Measurements from ENCODE around the gene ECM2. TPM values are rescaled to one million over a fixed set of nuclear protein-coding genes. Genes with fewer than 3 reads are reported as not detected.
"Not testable (repeated sequence)": the region's sequence is repeated elsewhere in the genome, so short reads cannot be mapped to it uniquely, and the experiment has no call there.

ECM2 gene
- 62.0 TPM for total RNA-seq

DNA sequence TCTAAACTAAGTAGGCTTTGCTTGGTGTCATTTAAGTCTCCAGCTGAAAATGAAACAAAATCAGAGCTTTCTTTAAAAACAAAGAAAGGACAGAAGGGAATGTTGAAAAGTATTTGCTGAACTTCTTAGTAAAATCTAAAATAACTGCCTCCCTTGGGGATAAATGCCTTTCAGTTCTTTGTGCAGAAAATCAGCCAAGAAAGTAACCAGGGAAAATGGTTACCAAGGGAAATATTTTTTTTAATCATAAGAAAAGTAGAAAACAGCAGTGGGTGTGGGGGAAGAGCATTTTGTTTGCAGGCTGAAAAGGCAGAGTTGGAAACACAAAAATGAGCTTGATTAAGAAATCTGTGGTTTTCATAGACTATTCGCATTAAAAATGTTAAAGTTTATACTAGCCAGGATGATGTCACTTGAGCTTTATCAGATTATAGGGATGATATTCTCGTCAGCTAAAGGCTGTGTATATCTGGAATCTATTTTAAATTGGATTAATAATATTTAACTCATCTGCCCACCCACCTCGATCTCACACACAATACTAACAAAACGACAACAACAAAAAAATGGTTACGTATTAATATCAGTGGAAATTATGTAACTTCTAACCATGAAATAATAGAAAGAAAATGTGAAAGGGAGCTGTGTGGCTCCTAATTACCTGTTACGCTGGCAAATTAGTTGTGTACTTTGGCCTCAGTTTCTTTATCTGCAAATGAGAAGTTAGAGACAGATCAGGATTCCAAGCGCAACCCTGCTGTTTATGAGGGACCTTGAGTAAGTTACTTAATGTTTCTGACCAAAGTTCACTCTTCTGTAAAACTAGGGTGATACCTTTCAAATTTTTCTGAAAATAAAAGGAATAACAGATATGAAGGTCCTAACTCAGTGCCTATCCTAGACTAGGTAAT, at the start of gene ECM2:
ECM2 (minus strand) TSS at position 51 of the 911 bp plus-strand sequence. CDS start 13,124 bp downstream, outside the sequence.
- intact Hi-C loops (cut with DNase I) = no loop called here
- DNase-seq (ENCODE audit: low spot score) (no peak), ATAC-seq (peak; percentile 89)

DNA sequence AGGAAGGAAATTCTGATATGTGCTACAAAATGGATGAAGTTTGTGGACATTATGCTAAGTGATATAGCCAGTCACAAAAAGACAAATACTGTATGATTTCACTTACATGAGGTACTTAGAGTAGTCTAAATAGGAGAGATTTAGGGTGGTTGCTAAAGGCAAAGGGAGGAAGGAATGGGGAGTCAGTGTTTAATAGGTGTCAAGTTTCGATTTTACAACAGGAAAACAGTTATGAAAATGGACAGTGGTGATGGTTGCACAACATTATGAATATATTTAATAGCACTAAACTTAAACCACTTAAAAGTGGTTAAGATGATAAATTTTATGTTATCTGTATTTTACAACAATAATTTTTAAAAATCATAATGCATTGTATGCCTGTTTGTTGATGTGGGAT, 40.4 kb upstream of the ECM2 start:
- intact Hi-C loops (cut with DNase I) = no loop called here
- DNase-seq (ENCODE audit: low spot score) (no peak), ATAC-seq (no peak)

DNA sequence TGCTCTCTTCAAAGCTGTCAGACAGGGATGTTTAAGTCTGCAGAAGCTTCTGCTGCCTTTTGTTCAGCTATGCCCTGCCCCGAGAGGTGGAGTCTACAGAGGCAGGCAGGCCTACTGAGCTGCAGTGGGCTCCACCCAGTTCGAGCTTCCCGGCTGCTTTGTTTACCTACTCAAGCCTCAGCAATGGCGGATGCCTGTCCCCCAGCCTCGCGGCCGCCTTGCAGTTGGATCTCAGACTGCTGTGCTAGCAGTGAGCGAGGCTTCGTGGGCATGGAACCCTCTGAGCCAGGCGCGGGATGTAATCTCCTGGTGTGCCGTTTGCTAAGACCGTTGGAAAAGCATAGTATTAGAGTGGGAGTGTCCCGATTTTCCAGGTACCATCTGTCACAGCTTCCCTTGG, 37.8 kb upstream of the ECM2 start:
- intact Hi-C loops (cut with DNase I); DNase-seq (ENCODE audit: low spot score); ATAC-seq: not testable (repeated sequence)

DNA sequence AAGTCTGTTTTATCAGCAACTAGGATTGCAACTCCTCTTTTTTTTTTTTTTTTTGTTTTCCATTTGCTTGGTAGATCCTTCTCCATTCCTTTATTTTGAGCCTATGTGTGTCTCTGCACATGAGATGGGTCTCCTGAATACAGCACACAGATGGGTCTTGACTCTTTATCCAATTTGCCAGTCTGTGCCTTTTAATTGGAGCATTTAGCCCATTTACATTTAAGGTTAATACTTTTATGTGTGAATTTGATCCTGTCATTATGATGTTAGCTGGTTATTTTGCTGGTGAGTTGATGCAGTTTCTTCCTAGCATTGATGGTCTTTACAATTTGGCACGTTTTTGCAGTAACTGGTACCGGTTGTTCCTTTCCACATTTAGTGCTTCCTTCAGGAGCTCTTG, 36.1 kb upstream of the ECM2 start:
- intact Hi-C loops (cut with DNase I); ATAC-seq; DNase-seq (ENCODE audit: low spot score): not testable (repeated sequence)

DNA sequence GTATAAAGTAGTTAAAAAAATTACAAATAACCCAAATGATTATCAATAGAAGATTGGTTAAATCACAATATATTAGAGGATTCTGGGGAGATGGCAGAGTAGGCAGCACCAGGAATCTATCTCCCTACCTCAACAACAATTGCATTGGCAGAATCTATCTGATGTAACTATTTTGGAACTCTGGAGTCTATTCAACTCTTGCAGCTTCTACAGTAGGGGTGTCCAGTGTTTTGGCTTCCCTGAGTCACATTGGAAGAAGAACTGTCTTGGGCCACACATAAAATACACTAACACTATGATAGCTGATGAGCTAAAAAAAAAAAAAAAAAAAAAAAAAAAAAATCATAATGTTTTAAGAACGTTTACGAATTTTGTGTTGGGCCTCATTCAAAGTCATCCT, 29.2 kb upstream of the ECM2 start:
- DNase-seq (ENCODE audit: low spot score) = no peak
- intact Hi-C loops (cut with DNase I) = no loop called here
- ATAC-seq = peak; percentile 75

DNA sequence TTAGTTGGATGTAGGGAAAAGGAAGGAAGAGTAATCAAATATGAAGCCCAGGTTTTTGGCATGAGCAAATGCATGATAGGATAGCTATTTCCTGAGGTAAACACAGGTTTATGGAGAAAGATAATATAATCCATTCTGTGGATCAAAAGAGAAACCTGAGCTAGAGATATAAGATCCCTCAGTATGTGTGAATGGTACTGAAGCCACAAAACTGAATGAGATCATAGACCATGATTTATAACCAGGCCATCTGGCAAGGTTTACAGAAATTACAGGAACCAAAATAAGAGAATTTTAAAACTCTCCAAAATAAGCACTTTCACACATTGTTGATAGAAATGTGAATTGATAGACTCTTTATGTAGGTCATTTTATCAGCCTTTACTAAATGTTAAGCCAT, 28.7 kb upstream of the ECM2 start:
- intact Hi-C loops (cut with DNase I) = no loop called here
- ATAC-seq (peak; percentile 55), DNase-seq (ENCODE audit: low spot score) (no peak)

DNA sequence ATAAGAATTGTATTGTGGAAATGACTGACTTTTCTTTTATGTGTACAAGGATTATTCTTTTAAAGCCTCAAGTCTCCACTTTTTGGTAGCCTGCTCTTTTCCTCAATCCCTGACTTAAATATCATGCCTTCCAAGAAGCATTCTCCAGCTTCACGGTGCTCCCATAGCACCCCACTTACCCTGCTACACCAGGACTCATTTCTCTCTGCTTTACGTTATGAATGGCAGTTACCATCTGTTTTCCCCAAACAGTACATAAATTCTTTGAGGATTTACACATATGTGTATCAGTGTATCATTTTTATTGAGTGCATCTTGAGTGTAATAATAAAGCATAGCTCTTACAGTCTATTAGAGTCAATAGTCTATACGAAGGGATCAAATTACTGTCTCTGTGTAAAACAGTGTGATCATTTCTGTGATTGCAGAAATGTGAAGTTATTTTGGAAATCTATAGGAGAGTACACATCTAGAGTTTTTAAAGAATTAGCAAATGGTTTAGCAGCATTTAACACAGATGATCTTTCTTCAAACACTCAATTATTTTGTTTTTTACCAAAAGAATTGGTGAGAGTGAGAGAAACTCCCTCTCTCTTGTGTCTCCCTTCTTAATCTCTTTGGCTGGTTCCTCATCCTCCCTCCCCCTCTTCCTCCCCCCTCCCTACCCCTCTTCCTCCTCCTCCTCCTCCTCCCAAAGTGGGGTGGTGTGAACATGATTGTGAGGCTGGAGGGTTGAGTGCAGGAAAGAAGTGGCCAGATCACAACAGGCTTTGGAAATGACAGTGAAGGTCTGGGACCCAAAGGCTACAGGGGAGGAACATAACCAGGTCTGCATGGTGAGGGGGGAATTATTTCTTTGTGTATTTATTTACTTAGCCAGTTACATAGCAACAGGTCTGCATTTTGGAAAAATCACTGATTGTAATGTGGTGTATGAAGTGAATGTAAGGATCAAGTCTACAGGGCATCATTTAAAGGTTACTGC, 27.6 kb upstream of the ECM2 start:
- intact Hi-C loops (cut with DNase I) = no loop called here
- ATAC-seq (no peak), DNase-seq (ENCODE audit: low spot score) (no peak)

DNA sequence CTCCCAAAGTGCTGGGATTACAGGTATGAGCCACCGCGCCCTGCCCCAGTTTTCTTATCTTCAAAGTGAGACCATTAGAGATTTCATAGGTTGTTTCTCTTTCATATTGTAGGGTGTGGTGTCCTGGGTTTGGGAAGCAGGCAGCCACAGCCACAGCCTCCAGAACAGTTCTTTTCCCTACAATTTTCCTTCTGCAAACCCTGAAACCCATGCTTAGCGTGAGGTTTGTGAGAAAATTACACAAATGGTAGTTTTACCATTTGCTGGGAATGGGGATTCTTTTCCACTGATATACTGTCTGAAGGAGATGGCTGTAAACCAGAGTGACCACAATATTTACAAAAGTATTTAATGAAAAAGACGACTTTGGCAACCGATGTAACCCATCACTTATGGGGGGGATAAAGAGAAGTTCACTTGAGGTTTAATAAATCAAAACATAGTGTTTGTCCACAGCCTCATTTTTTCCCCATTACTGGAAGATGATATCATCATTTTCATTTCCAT, 26.7 kb upstream of the ECM2 start:
- intact Hi-C loops (cut with DNase I) = no loop called here
- no peak for DNase-seq (ENCODE audit: low spot score)
- ATAC-seq = no peak

DNA sequence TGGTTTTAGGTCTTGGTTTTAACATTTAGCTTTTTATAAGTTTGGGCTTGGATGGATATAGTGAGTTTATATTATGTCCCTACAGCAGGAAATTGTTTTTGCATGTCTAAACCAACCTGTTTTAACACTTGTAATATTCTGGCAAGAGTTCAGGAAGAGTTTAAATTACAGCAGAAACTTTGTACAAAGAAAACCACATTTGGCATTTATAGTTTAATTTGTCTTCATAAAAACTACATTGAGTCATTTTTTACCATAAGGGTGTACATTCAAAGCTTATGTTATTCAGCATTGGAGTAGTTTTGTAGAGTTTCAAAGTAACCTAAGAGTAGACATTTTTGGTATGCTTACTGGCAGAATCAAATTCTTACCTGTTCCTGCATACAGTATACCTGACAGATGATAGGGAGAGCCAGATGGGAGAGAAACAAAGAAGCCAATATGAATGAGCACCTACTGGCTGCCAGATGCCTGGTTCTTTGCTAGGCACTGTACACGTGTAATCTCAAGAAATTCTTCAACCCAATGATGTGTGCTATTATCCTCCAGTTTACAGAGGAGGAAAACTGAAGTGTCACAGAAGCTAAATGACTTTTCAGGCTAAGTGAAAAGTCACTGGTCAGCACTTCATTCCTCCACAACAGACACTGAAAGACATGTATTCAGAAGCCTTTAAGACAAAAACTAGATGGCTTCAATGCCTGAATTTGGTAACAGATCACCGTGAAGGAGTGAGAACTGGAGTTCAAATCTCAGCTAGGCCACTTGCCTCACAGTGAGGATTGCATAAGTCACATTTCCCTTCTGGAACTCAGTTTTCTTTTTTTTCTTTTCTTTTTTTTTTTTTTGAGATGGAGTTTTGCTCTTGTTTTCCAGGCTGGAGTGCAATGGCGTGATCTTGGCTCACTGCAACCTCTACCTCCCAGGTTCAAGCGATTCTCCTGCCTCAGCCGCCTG, 25.9 kb upstream of the ECM2 start:
- intact Hi-C loops (cut with DNase I) = no loop called here
- no peak for DNase-seq (ENCODE audit: low spot score)
- no peak for ATAC-seq

DNA sequence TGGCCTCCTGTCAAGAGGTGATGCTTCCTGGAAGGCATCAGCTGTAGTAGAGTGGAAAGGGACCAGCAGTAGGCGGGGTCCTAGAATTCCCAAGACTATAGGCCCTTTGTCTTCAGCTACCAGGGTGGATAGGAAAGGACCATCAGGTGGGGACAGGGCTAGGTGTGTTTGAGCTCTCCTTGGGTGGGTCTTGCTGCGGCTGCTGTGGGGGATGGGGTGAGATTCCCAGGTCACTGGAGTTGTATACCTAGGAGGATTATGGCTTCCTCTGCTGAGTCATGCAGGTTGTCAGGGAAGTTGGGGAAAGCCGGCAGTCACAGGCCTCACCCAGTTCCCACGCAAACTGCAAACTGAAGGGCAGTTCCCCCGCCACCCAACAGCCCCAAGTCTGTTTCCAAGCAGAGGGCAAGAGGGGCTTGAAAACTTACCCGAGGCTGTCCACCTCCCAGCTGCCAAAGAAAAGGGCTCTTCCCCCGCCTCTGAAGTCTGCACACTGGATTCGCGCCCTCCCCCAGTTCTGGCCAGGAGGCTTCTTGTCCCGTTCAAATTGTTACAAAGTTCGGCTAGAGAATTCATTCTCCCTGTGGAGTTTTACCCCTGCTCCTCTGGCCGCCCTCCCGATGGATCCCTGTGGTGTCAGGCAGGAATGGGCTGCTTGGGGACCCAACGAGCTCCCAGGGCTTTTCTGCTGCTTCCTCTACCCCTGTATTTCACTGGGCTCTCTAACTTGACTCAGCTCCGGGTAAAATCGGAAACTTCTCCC, 23.0 kb upstream of the ECM2 start:
- intact Hi-C loops (cut with DNase I) = no loop called here
- no peak for ATAC-seq
- no peak for DNase-seq (ENCODE audit: low spot score)

DNA sequence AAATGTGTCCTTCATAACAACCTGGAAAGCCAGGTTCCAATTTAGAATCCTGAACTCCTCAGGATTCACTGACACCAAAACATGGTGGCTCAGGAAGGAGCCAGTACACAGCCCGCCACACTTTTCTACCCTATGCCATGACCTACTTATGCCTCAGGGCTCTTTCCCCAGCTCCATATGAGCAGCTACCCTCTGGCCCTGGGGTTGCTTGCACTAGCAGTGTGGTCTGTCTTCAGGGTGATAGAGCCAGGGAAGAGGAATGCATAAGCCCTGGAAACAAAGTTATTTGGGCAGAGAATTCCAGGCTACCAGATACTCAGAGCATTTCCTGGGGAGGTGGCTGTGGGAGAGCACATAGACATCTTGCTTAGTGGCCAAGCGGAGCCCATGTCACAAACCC, 15.0 kb upstream of the ECM2 start:
- intact Hi-C loops (cut with DNase I) = no loop called here
- no peak for DNase-seq (ENCODE audit: low spot score)
- ATAC-seq = no peak

DNA sequence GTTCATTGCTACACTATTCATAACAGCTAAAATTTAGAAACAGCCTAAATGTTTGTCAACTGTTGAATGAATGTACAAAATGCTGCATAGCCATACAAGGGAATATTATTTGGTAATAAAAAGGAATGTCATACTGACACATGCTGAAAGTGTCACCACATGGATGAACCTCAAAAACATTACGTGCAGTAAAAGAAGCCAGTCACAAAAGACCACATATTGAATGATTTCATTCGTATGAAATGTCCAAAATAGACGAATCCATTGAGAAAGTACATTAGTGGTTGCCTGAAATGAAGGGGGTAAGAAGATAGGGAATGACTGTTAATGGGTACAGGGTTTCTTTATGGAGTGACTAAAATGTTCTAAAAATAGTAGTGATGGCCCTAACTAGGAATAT, 11.6 kb upstream of the ECM2 start:
- no peak for ATAC-seq
- intact Hi-C loops (cut with DNase I) = no loop called here
- DNase-seq (ENCODE audit: low spot score) = no peak

DNA sequence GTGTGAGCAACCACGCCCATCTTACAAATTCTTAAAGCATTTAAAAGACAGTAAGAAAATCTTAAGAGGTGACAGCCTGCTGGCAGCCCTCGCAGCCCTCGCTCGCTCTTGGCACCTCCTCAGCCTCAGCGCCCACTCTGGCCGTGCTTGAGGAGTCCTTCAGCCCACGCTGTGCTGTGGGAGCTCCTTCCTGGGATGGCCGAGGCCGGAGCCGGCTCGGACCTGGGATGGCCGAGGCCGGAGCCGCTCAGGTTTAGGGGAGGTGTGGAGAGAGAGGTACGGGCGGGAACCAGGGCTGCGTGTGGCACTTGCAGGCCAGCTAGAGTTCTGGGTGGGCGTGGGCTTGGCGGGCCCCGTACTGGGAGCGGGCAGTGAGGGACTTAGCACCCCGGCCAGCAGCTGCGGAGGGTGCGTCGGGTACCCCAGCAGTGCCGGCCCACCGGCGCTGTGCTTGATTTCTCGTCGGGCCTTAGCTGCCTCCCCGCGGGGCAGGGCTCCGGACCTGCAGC, 9.3 kb upstream of the ECM2 start:
- DNase-seq (ENCODE audit: low spot score) = no peak

DNA sequence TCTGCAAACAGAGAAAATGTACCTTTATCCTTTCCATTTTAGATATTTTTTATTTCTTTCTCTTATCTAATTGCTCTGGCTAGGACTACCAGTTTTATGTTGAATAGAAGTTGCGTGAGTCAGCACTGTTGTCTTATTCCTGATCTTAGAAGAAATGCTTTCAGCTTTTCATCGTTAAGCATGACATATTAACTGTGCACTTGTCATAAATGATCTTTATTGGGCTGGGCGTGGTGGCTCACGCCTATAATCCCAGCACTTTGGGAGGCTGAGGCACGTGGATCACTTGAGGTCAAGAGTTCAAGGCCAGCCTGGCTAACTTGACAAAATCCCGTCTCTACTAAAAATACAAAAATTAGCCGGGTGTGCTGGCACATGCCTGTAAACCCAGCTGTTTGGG, 8.2 kb upstream of the ECM2 start:
- intact Hi-C loops (cut with DNase I) = no loop called here

More for the DNA sequence above, 9.3 kb upstream of the ECM2 start:
- intact Hi-C loops (cut with DNase I) = no loop called here
- no peak for ATAC-seq

DNA sequence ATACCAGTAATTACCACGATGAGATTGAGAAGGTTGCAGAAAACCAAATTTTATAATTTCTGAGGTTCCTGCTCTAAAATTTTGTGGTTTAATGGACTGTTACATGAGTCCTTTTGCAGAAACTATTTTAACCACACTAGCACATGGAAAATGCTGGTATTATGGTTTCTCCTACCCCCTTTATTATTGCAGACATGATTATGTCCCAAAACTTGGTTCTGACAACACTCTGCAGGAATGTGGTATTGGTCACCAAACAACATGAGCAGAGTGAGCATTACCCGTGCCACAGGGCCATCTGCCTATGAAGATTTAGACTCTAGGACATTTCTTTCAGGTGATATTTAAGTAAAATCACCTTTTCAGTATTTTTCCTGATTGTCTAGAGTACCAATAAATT, 2.8 kb upstream of the ECM2 start:
- ATAC-seq (no peak), DNase-seq (ENCODE audit: low spot score) (no peak)
- intact Hi-C loops (cut with DNase I) = no loop called here

More for the DNA sequence above, 8.2 kb upstream of the ECM2 start:
- DNase-seq (ENCODE audit: low spot score) (no peak), ATAC-seq (no peak)

DNA sequence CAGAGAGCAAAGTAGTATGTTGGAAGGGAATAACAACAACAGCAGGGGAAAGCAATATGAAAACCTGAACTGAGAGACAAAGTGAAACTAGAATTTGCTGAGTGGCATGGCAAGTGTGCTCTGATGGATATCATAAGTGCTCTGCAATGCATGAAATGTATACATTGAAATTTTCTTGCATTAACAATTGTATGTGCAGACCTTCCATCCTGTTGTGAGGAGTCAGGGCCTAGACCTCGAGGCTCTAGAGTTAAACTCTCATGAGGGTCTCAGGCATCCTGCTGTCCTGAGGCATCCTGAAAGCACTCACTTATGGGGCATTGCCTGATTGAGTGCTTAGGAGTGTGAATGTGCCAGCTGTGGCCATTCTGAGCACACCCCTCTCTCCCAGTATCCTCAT, 1.1 kb downstream of the ECM2 start:
- ATAC-seq = peak; percentile 45
- intact Hi-C loops (cut with DNase I) = no loop called here
- no peak for DNase-seq (ENCODE audit: low spot score)

DNA sequence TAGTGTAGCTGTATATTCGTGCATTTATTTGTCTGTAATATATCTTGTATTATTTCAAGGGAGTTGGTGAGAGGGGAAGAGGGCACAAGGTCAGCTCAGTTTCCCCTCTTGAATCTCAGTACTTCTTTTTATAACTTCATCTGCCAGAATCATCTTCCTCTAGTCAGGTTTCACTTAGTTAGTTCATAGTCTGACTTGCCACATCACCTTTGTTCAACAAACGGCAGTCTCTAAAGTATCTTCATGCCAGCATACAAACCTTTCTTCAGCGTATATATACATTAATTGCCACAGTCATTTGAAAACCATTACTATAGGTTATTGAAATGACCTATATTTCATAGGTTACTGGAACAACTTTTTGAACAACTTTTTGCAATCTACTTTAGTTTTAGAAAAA, 1.6 kb downstream of the ECM2 start:
- intact Hi-C loops (cut with DNase I) = no loop called here
- no peak for DNase-seq (ENCODE audit: low spot score)
- ATAC-seq = no peak

DNA sequence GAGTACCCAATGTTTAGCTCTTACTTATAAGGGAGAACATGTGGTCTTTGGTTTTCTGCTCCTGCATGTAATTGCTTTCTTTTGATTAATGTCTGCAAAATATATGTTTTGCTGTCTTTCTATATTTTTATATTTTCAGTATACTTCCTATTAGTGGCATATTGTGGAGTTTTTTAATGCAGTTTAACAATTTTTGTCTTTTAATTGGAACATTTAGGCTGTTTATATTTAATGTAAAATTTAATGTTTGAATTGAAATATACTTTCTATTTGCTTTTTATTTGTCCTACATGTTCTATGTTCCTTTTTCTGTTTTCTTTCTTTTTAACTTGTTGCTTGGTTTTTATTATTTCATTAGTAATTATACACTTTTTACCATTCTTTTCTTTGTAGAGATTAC, 4.9 kb downstream of the ECM2 start:
- ATAC-seq (no peak), DNase-seq (ENCODE audit: low spot score) (no peak)
- intact Hi-C loops (cut with DNase I) = no loop called here

All from sciatic nerve (tissue), 2 donors.